Neural progenitor cell (in vitro differentiated cells): ENCODE data around the gene ANKRD23. TPM values are rescaled to one million over a fixed set of nuclear protein-coding genes. Genes with fewer than 3 reads are reported as not detected.

ENCODE experiments used
- DNase-seq: peaks from one replicate; pipeline ENCODE4 v3.0.0-alpha.2; 2016; ENCODE audit warnings: low spot score
- H2AFZ ChIP-seq: fragments of 200-600 bp; sonication (generic); replicated peaks from 2 replicates; pipeline ENCODE4 v1.6.1; 2016; ENCODE audit warnings: antibody characterized with exemption
- H3F3A ChIP-seq: fragments of 200-600 bp; sonication (generic); 2 replicates; pipeline ENCODE4 v1.6.1; 2016; ENCODE audit warnings: antibody characterized with exemption, low read depth
- H3K27ac ChIP-seq: fragments of 200-600 bp; sonication (generic); 2 replicates; pipeline ENCODE4 v1.5.1; 2016; ENCODE audit warnings: mild to moderate bottlenecking
- H3K27me3 ChIP-seq: fragments of 200-600 bp; sonication (generic); 2 replicates; pipeline ENCODE4 v1.6.1; 2016; ENCODE audit warnings: mild to moderate bottlenecking, moderate library complexity
- H3K36me3 ChIP-seq: fragments of 200-600 bp; sonication (generic); 2 replicates; pipeline ENCODE4 v1.5.1; 2016
- H3K4me1 ChIP-seq: fragments of 200-600 bp; sonication (generic); 2 replicates; pipeline ENCODE4 v1.6.1; 2016; ENCODE audit warnings: mixed run types
- H3K4me2 ChIP-seq: fragments of 200-600 bp; sonication (generic); 2 replicates; pipeline ENCODE4 v1.6.1; 2016
- H3K4me3 ChIP-seq: fragments of 200-600 bp; sonication (generic); 2 replicates; pipeline ENCODE4 v1.5.1; 2016
- H3K79me2 ChIP-seq: fragments of 200-600 bp; sonication (generic); 2 replicates; pipeline ENCODE4 v1.6.1; 2016; ENCODE audit warnings: low read depth
- H3K9ac ChIP-seq: fragments of 200-600 bp; sonication (generic); 2 replicates; pipeline ENCODE4 v1.6.1; 2016
- H3K9me3 ChIP-seq: fragments of 200-600 bp; sonication (generic); 2 replicates; pipeline ENCODE4 v1.5.1; 2016; ENCODE audit warnings: low read depth
- H4K20me1 ChIP-seq: fragments of 200-600 bp; sonication (generic); 2 replicates; pipeline ENCODE4 v1.6.1; 2016; ENCODE audit warnings: low read depth
- H3K27ac Mint-ChIP-seq: 3 replicates; pipeline ENCODE4 v1.8.0; 2021; ENCODE audit warnings: mixed read lengths
- H3K27me3 Mint-ChIP-seq: 2 replicates; pipeline ENCODE4 v1.8.0; 2022; ENCODE audit warnings: low read depth, mild to moderate bottlenecking, inconsistent platforms, moderate library complexity, mixed read lengths; ENCODE audit not compliant: insufficient read depth
- H3K36me3 Mint-ChIP-seq: 3 replicates; pipeline ENCODE4 v1.8.0; 2021; ENCODE audit warnings: mixed read lengths
- H3K4me1 Mint-ChIP-seq: 3 replicates; pipeline ENCODE4 v1.8.0; 2021; ENCODE audit warnings: mixed read lengths
- H3K4me3 Mint-ChIP-seq: 3 replicates; pipeline ENCODE4 v1.8.0; 2021; ENCODE audit warnings: mild to moderate bottlenecking, moderate library complexity, mixed read lengths
- H3K9me3 Mint-ChIP-seq: 3 replicates; pipeline ENCODE4 v1.8.0; 2020; ENCODE audit warnings: mixed read lengths
- CTCF ChIP-seq: fragments of 200-600 bp; sonication (generic); IDR thresholded peaks from 2 replicates; pipeline ENCODE4 v1.5.1; 2017; ENCODE audit warnings: antibody characterized with exemption, mild to moderate bottlenecking
- EZH2 ChIP-seq: fragments of 200-600 bp; sonication (generic); IDR thresholded peaks from 2 replicates; pipeline ENCODE4 v1.6.1; 2017; ENCODE audit warnings: antibody characterized with exemption, mild to moderate bottlenecking, moderate library complexity
- EZH2phosphoT487 ChIP-seq: fragments of 200-600 bp; sonication (generic); IDR thresholded peaks from 2 replicates; pipeline ENCODE4 v1.6.1; 2017; ENCODE audit warnings: antibody characterized with exemption
- total RNA-seq: library from RNA; depleted of rRNA; stranded (reverse); fragments of >200 nt; gene quantifications from 2 replicates; pipeline ENCODE4 v1.2.3, GENCODE V29; 2015; ENCODE audit warnings: low replicate concordance

ANKRD23 gene
- total RNA-seq, 1 donor from 2014 or later: 10.8 TPM

- peaks cover 36% of the 10 kb centered on the region for H3K36me3 Mint-ChIP-seq
- H3K36me3 ChIP-seq: no peaks in the 10 kb centered on the region
- no peaks in the 10 kb centered on the region for H3K27me3 ChIP-seq
- no peak for DNase-seq
- H3K4me3 ChIP-seq: no peak overlapping the region
- no peak overlapping the region for H2AFZ ChIP-seq
- H3K27me3 Mint-ChIP-seq: peaks cover 8% of the 10 kb centered on the region
- H3K79me2 ChIP-seq: peaks cover 15% of the 10 kb centered on the region
- peaks cover 47% of the 10 kb centered on the region for H4K20me1 ChIP-seq
- peaks cover 20% of the 10 kb centered on the region for H3K4me1 Mint-ChIP-seq
- H3K4me2 ChIP-seq: no peak overlapping the region
- TF ChIP-seq EZH2 (no peak), EZH2phosphoT487 (no peak), CTCF (no peak)
- H3K4me3 Mint-ChIP-seq: peak overlapping the region; percentile 30
- no peak overlapping the region for H3K9ac ChIP-seq
- H3K9me3 Mint-ChIP-seq: no peaks in the 10 kb centered on the region
- H3K27ac ChIP-seq: no peak overlapping the region
- peaks cover 17% of the 10 kb centered on the region for H3K4me1 ChIP-seq
- H3K9me3 ChIP-seq: no peaks in the 10 kb centered on the region
- no peak overlapping the region for H3K27ac Mint-ChIP-seq
- peaks cover 26% of the 10 kb centered on the region for H3F3A ChIP-seq
Observed at GRCh38 chr2:96828436-96828835, 15.4 kb downstream of the ANKRD23 start.

GRCh38 chr2:96826546-96827278 lies 17.1 kb downstream of the ANKRD23 start:
- Histone ChIP-seq H3K4me1 (peaks cover under 1% of the 10 kb centered on the region), H3K4me2 (no peak overlapping the region), H3K27me3 (no peaks in the 10 kb centered on the region), H3K79me2 (peaks cover 31% of the 10 kb centered on the region), H3K27ac (no peak overlapping the region), H4K20me1 (peaks cover 51% of the 10 kb centered on the region), H2AFZ (no peak overlapping the region), H3K9ac (no peak overlapping the region), H3K9me3 (no peaks in the 10 kb centered on the region), H3K36me3 (no peaks in the 10 kb centered on the region), H3F3A (peaks cover 9% of the 10 kb centered on the region), H3K4me3 (no peak overlapping the region)
- H3K27me3 Mint-ChIP-seq: peaks cover 8% of the 10 kb centered on the region
- H3K27ac Mint-ChIP-seq: no peak overlapping the region
- DNase-seq: no peak
- no peaks in the 10 kb centered on the region for H3K9me3 Mint-ChIP-seq
- no peak for TF ChIP-seq CTCF
- peaks cover 33% of the 10 kb centered on the region for H3K36me3 Mint-ChIP-seq
- H3K4me3 Mint-ChIP-seq: no peak overlapping the region
- H3K4me1 Mint-ChIP-seq: peaks cover 4% of the 10 kb centered on the region

- Mint-ChIP-seq H3K4me1 (peaks cover 15% of the 10 kb centered on the region), H3K9me3 (no peaks in the 10 kb centered on the region), H3K36me3 (peaks cover 26% of the 10 kb centered on the region), H3K4me3 (no peak overlapping the region), H3K27ac (no peak overlapping the region), H3K27me3 (peaks cover 5% of the 10 kb centered on the region)
- Histone ChIP-seq H4K20me1 (peaks cover 56% of the 10 kb centered on the region), H3K27ac (no peak overlapping the region), H3K79me2 (peaks cover 47% of the 10 kb centered on the region), H3F3A (peaks cover 18% of the 10 kb centered on the region), H3K27me3 (no peaks in the 10 kb centered on the region), H3K36me3 (no peaks in the 10 kb centered on the region), H2AFZ (no peak overlapping the region), H3K9me3 (no peaks in the 10 kb centered on the region), H3K4me3 (no peak overlapping the region), H3K4me1 (peaks cover 17% of the 10 kb centered on the region), H3K4me2 (no peak overlapping the region), H3K9ac (no peak overlapping the region)
- no peak for TF ChIP-seq CTCF
- no peak for TF ChIP-seq EZH2
- no peak for TF ChIP-seq EZH2phosphoT487
- DNase-seq: no peak
Observed at GRCh38 chr2:96825057-96825456, 18.8 kb downstream of the ANKRD23 start.
